Left colon (tissue), 2 donors: ENCODE measurements around the gene PHACTR1. TPM values are rescaled to one million over a fixed set of nuclear protein-coding genes. Genes with fewer than 3 reads are reported as not detected.

Source experiments
- ATAC-seq: fragments of 200-7000 bp; cut with Tn5 transposase; one replicate; pipeline ENCODE4 v1.9.1; 2020; ENCODE audit warnings: mild to moderate bottlenecking, moderate library complexity
- DNase-seq, 2 donors: peaks; one replicate each; pipeline ENCODE4 v3.0.0-alpha.2; 2020
- intact Hi-C, 2 donors: fragments of 100-400 bp; cut with DNase I in 1 of 2; cut with micrococcal nuclease in 1 of 2; formaldehyde crosslinking; loops; one replicate each; pipeline versions ENCODE4 v1.11.2 to v1.14.0; 2022; cut with DNase I, micrococcal nuclease
- total RNA-seq, 2 donors: library from RNA; stranded (reverse); fragmentation: NEBNext Ultra II Directional; extraction: Animal tissue kit (Norgen Biotek cat#: 25700); gene quantifications; one replicate each; pipeline ENCODE4 v1.2.1, GENCODE V29; 2021
- donor health status: DM: no; HTN: no; CAD: no.
- donor health status: DM: yes; HTN: yes; CAD: no.

The PHACTR1 gene
- total RNA-seq, 2 donors from 2014 or later: 1.5 to 3.7 TPM

- no peak for ATAC-seq
- intact Hi-C loops: no loop called here
- DNase-seq: no peak
Measured at GRCh38 chr6:12785921-12786320, 69.4 kb downstream of the PHACTR1 start.

- ATAC-seq (no peak), DNase-seq (no peak)
- intact Hi-C loops: no loop called here
Measured at GRCh38 chr6:12791371-12791770, 74.8 kb downstream of the PHACTR1 start.

- ATAC-seq (no peak), DNase-seq (no peak)
- intact Hi-C loops: no loop called here
Measured at GRCh38 chr6:12798326-12798725, 81.8 kb downstream of the PHACTR1 start.

GRCh38 chr6:12800120-12800519 is 83.6 kb downstream of the PHACTR1 start:
- ATAC-seq (no peak), DNase-seq (no peak)
- intact Hi-C loops: no loop called here

GRCh38 chr6:12801141-12801540 is 84.6 kb downstream of the PHACTR1 start:
- DNase-seq (no peak), ATAC-seq (no peak)
- intact Hi-C loops: no loop called here

DNA sequence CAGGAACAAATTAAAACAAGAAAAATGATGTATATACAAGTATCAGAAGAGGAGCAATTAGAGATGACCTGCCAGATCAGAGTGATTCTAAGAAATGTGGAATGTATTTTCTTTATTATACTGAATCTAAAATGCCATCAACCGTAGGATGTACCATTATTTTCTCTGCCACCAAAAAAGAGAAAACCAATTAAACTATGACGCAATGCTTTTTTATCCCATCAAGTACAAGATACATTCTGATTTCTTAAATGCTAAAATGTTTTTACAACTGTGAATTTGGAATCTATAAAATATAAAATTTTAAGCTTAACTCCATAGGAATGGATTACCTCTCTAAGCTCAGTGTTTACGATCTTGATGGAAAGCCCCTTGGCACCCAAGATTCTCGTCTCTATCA is 85.9 kb downstream of the PHACTR1 start:
- DNase-seq (no peak), ATAC-seq (no peak)
- intact Hi-C loops: no loop called here

DNA sequence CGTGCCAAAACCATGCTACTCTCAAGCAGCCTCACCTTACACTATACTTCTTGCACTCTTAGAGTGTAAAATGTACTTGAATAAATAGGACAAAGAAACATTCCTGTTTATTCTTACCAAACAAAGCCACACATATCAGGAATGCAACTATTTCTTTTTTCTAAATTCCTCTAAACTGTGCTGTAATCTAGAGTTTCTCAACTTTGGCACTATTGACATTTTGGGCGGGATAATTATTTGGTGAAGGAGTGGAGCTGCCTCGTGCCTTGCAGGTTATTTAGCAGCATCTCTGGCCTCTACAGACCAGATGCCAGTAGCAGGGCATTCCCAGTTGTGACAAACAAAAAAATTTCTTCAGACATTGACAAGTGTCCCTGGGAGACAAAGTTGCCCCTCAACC is 86.9 kb downstream of the PHACTR1 start:
- DNase-seq: no peak
- intact Hi-C loops: no loop called here
- ATAC-seq: no peak

GRCh38 chr6:12804952-12805645 is 88.5 kb downstream of the PHACTR1 start:
- DNase-seq (no peak), ATAC-seq (no peak)
- intact Hi-C loops: no loop called here

GRCh38 chr6:12806136-12806535 is 89.6 kb downstream of the PHACTR1 start:
- no peak for ATAC-seq

GRCh38 chr6:12806796-12807195 is 90.2 kb downstream of the PHACTR1 start:
- intact Hi-C loops: no loop called here
- ATAC-seq: no peak
- DNase-seq: no peak

More at GRCh38 chr6:12806136-12806535, 89.6 kb downstream of the PHACTR1 start:
- intact Hi-C loops: no loop called here
- no peak for DNase-seq

- intact Hi-C loops: no loop called here
- DNase-seq (no peak), ATAC-seq (no peak)
Measured at GRCh38 chr6:12811519-12811918, 95.0 kb downstream of the PHACTR1 start.

DNA sequence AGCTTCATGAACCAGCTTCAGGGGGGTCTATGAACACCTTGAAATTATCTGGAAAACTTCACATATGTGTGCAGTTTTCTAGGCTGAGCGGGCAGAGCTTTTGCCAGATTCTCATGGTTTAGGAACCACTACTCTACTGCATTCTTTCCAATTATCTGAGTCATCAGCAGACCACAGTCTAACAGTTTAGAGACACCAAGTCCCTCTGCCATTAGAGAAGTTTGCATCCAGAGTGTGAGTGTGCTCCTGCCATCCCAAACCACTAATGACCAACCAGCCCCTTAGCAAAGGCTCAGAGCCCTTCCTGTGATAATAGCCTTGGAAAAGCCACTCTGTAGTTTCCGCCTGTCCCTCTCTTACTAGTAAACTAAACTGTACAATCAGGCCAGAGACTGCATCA is 96.8 kb downstream of the PHACTR1 start:
- intact Hi-C loops: no loop called here
- DNase-seq (no peak), ATAC-seq (no peak)

GRCh38 chr6:12814015-12814414 is 97.4 kb downstream of the PHACTR1 start:
- DNase-seq (no peak), ATAC-seq (no peak)
- intact Hi-C loops: no loop called here

DNA sequence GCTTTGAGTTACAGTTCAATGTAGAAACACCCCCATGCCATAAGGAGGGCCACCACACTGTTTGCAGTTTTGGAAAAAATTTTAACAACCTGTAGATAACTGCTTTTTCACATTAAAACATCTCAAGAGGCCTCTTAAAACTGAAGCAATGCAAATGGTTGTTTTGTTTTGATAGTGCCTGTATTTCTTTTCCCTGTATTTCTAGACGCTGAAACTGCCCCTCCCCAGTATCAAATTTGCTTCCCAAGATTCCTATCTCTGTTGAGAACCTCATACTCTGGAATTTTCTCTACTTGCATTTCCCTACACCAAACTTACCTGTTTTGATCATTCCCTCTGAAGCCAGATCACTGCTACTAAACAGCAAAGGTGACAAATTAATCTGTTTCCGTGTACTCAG is 98.5 kb downstream of the PHACTR1 start:
- DNase-seq (no peak), ATAC-seq (no peak)
- intact Hi-C loops: no loop called here

GRCh38 chr6:12815884-12816600 is 99.5 kb downstream of the PHACTR1 start:
- DNase-seq: no peak
- intact Hi-C loops: no loop called here
- no peak for ATAC-seq

- no peak for ATAC-seq
- intact Hi-C loops: no loop called here
- DNase-seq: no peak
Measured at GRCh38 chr6:12818324-12818723, 101.8 kb downstream of the PHACTR1 start.

GRCh38 chr6:12823847-12824246 is 107.3 kb downstream of the PHACTR1 start:
- no peak for DNase-seq
- intact Hi-C loops: no loop called here
- no peak for ATAC-seq

DNA sequence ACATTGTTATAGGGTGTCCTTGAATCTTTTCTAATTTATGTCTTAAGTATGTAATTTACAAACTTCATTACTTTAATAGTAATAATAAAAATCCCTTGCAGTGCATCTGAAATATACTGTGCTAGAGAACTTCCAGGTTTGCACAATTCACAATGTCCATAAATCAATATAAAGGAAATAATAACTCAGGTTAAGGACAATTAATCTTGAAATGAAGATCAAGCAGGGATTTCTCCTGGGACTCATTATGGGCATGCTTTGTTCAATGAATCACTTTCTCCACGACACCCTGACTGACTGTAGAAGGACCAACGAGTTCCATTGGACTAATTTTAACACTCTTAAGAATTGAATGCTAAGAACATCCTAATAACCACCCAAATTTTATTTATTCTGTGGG is 110.0 kb downstream of the PHACTR1 start:
- no peak for DNase-seq
- ATAC-seq: no peak
- intact Hi-C loops: no loop called here

DNA sequence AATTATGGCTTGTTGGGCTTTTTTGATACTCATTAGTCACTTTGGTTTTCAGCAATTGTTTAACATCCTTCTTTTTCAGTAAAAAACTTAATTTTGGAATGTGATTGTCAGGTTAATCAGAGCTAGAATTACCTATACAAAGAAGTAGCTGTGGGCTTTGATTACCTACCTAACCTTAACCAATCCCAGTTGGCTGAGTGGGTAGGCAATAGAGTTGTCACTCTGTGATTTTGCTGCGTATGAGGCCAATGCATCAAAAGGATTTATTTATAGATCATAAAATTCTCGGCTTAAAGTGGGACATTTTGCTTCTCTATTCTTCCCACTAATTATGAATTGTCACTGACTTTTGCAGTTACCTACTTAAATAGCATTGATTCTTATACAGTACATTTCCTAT is 111.4 kb downstream of the PHACTR1 start:
- DNase-seq: no peak
- no peak for ATAC-seq
- intact Hi-C loops: no loop called here

DNA sequence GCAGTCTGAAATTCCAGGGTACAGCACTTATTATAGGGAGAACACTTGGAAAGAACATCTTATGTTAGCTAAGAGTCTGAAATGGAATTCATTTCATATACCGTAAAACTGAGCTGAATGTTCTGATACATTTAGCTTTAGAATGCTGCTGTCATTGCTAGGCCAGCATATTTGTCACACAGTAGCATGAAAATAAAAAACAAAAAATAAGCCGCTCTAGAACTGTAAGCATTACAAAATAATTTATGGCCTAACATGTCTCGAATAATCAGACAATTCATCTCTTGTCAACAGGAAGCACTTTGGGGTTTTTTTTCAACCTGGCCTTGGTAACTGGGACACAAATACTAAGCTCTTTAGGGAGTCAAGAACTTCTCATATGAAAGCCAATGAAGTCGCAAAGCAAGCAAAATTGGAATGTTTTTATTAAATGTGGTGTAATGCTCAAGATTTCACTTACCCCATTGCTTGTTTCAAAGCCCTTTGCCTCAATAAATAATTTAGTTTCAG is 115.7 kb downstream of the PHACTR1 start:
- ATAC-seq (no peak), DNase-seq (no peak)
- intact Hi-C loops: no loop called here

DNA sequence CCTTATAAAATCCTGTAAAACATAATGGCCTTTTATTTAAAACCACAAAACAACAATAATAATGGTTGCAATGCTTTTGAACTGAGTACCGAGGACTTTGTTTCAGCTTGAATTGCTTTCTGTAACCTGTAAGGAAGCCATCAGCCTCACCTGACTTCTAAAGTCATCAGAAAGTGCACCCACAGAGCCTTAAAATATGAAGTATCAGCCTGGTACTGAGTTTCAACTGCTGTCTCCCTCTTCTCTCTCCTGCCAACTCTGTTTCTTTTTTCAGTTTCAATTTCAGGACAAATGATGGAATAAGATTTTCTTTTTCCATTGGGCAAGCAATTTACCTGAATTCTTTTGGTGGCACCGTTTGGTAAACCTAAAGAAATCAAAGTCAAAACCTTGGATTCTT is 119.4 kb downstream of the PHACTR1 start:
- intact Hi-C loops: no loop called here
- no peak for ATAC-seq
- no peak for DNase-seq
